ENCODE results near the gene P2RX6. TPM values are rescaled to one million over a fixed set of nuclear protein-coding genes. Genes with fewer than 3 reads are reported as not detected.

Gene P2RX6
- total and polyA plus RNA-seq, 2 donors (not counting 3 experiments of a cell fraction or from before 2014, with no cell fraction given): 0.06 TPM; not detected in 1

DNA sequence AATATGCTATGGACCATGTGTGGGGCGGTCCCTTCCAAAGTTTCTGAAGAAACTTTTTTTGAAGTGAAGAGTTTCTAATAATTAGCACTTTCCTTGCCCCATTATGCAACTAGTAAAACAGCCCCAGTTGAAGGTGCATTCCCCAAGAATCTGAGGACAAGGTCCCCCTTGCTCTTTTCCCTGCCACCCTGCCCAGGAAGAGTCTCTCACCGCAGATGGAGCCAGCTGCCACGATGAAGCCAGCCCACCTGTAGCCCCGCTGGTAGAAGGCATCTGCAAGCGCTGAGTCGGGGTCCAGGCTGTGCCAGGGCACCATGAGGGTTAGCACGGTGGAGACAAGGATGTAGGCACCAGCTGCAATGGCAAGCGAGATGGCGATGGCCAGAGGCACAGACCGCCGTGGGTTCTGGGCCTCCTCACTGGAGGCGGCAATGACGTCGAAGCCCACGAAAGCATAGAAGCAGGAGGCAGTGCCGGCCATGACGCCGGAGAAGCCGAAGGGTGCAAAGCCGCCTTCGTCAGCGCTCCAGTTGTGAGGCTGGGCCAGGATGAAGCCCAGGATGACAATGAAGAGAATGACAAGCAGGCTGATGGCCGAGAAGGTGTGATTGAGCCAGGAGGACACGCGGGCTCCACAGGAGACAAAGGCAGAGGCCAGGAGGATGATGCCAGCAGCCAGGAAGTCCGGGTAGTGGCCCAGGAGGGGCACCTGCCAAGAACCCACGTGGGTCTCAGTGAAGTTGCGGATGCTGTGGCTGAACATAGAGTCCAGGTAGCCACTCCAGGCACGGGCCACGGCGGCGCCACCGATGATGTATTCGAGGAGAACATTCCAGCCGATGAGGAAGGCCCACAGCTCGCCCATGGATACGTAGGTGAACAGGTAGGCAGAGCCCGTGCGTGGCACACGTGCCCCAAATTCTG, 15.9 kb downstream of the P2RX6 start:
- BruUV-seq (replicated peaks): no TSS peak
- Histone ChIP-seq H3K79me2 (ENCODE audit: control insufficient read depth, insufficient read depth, low read length) (no peaks in the 10 kb centered on the region), H3K27me3 (ENCODE audit: control insufficient read depth in 2 of 2, insufficient read depth in 2 of 2, low read length in 2 of 2) (peaks cover 24 to 27% of the 10 kb centered on the region in 2 experiments), H3K9me1 (replicated peaks; ENCODE audit: control insufficient read depth, extremely low read depth, insufficient read depth, low read length) (no peaks in the 10 kb centered on the region), H2AFZ (ENCODE audit: low read depth, low read length) (no peak overlapping the region), H3K9me3 (replicated peaks; ENCODE audit: control insufficient read depth, insufficient read depth, low read length) (no peaks in the 10 kb centered on the region), H3K36me3 (ENCODE audit: control insufficient read depth in 2 of 2, extremely low read depth in 1 of 2, insufficient read depth in 2 of 2, low read length in 2 of 2) (no peaks in the 10 kb centered on the region), H3K9ac (replicated peaks; ENCODE audit: extremely low read depth, insufficient read depth, low read length) (no peak overlapping the region), H4K20me1 (replicated peaks; ENCODE audit: control insufficient read depth, extremely low read depth, insufficient read depth, low read length) (no peaks in the 10 kb centered on the region), H3K4me3 (replicated peaks in 1 of 3; ENCODE audit: insufficient read depth in 1 of 3, low read depth in 1 of 3, low read length in 3 of 3) (no peak overlapping the region), H3K27ac (ENCODE audit: insufficient read depth, low read depth, low read length) (no peak overlapping the region), H3K4me2 (ENCODE audit: insufficient read depth, low read length) (no peak overlapping the region), H3K4me1 (ENCODE audit: control insufficient read depth, extremely low read depth, insufficient read depth, low read length) (no peaks in the 10 kb centered on the region)
- ChIA-PET CTCF (no interaction called here), POLR2A (no interaction called here)
- dilution Hi-C loops (cut with MboI; ENCODE audit: extremely low pct_ligation_motif_present, low sequenced_read_pairs) (no loop called here), intact Hi-C loops (cut with micrococcal nuclease) (no loop called here)
- DNase-seq (ENCODE audit: low read depth, low spot score) (no peak), FAIRE-seq (no peak)
- TF ChIP-seq MYC (IDR thresholded peaks at IDR 0.05; ENCODE audit: low read depth, low read length) (no peak), JUN (IDR thresholded peaks at IDR 0.05; ENCODE audit: borderline replicate concordance, insufficient read depth, insufficient read length, low read depth) (no peak), POLR2AphosphoS5 (IDR thresholded peaks at IDR 0.05; ENCODE audit: insufficient read depth, low read depth, low read length) (no peak), GATA2 (IDR thresholded peaks at IDR 0.05; ENCODE audit: insufficient read depth, insufficient read length, low read depth, low read length) (no peak), FOS (IDR thresholded peaks at IDR 0.05; ENCODE audit: borderline replicate concordance, insufficient read depth, low read length) (no peak), POLR2A (IDR thresholded peaks at IDR 0.05; ENCODE audit: low read depth, low read length) (no peak), EZH2 (IDR thresholded peaks at IDR 0.05; ENCODE audit: borderline replicate concordance, low read depth, low read length, severe bottlenecking) (no peak)
- TF ChIP-seq, protein P1, sequence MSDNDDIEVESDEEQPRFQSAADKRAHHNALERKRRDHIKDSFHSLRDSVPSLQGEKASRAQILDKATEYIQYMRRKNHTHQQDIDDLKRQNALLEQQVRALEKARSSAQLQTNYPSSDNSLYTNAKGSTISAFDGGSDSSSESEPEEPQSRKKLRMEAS (IDR thresholded peaks at IDR 0.05; ENCODE audit: insufficient read depth, insufficient read length): no peak
- TF ChIP-seq, protein P2, sequence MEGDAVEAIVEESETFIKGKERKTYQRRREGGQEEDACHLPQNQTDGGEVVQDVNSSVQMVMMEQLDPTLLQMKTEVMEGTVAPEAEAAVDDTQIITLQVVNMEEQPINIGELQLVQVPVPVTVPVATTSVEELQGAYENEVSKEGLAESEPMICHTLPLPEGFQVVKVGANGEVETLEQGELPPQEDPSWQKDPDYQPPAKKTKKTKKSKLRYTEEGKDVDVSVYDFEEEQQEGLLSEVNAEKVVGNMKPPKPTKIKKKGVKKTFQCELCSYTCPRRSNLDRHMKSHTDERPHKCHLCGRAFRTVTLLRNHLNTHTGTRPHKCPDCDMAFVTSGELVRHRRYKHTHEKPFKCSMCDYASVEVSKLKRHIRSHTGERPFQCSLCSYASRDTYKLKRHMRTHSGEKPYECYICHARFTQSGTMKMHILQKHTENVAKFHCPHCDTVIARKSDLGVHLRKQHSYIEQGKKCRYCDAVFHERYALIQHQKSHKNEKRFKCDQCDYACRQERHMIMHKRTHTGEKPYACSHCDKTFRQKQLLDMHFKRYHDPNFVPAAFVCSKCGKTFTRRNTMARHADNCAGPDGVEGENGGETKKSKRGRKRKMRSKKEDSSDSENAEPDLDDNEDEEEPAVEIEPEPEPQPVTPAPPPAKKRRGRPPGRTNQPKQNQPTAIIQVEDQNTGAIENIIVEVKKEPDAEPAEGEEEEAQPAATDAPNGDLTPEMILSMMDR (IDR thresholded peaks at IDR 0.05; ENCODE audit: extremely low read depth in 1 of 2, insufficient read depth in 1 of 2, low read depth in 1 of 2, low read length in 2 of 2): no peak

All from endothelial cell of umbilical vein (primary cell).